Neutrophil (primary cell): ENCODE results near the gene ZFP36L2.

ENCODE experiments used
- H3K27ac ChIP-seq: fragments of 200-600 bp; sonication (generic); 2 replicates; pipeline ENCODE4 v1.5.1; 2016; ENCODE audit warnings: mild to moderate bottlenecking, moderate library complexity
- H3K27me3 ChIP-seq: fragments of 200-600 bp; sonication (generic); 2 replicates; pipeline ENCODE4 v1.6.0; 2016; ENCODE audit warnings: mild to moderate bottlenecking
- H3K36me3 ChIP-seq: fragments of 200-600 bp; sonication (generic); 2 replicates; pipeline ENCODE4 v1.5.1; 2017
- H3K4me1 ChIP-seq, 2 experiments: fragments of 200-600 bp in 1 of 2; sonication (generic) in 1 of 2; 1 replicate in 1 of 2; 2 replicates in 1 of 2; pipeline versions ENCODE4 v1.5.1 to v1.6.1; 2013 to 2016; ENCODE audit warnings: low read depth in 1 of 2, low read length in 1 of 2, mild to moderate bottlenecking in 1 of 2, moderate library complexity in 1 of 2; ENCODE audit not compliant: control insufficient read depth in 1 of 2, insufficient read depth in 1 of 2
- H3K4me3 ChIP-seq, 2 experiments: fragments of 200-600 bp in 1 of 2; sonication (generic) in 1 of 2; 1 replicate in 1 of 2; 2 replicates in 1 of 2; pipeline ENCODE4 v1.5.1; 2013 to 2016; ENCODE audit warnings: low read depth in 1 of 2, low read length in 1 of 2, mild to moderate bottlenecking in 1 of 2, moderate library complexity in 1 of 2
- H3K9me3 ChIP-seq: fragments of 200-600 bp; sonication (generic); 2 replicates; pipeline ENCODE4 v1.5.1; 2016
- CTCF ChIP-seq: fragments of 200-600 bp; sonication (generic); IDR thresholded peaks from 2 replicates; pipeline ENCODE4 v1.5.1; 2016; ENCODE audit warnings: antibody characterized with exemption

ZFP36L2 gene

DNA sequence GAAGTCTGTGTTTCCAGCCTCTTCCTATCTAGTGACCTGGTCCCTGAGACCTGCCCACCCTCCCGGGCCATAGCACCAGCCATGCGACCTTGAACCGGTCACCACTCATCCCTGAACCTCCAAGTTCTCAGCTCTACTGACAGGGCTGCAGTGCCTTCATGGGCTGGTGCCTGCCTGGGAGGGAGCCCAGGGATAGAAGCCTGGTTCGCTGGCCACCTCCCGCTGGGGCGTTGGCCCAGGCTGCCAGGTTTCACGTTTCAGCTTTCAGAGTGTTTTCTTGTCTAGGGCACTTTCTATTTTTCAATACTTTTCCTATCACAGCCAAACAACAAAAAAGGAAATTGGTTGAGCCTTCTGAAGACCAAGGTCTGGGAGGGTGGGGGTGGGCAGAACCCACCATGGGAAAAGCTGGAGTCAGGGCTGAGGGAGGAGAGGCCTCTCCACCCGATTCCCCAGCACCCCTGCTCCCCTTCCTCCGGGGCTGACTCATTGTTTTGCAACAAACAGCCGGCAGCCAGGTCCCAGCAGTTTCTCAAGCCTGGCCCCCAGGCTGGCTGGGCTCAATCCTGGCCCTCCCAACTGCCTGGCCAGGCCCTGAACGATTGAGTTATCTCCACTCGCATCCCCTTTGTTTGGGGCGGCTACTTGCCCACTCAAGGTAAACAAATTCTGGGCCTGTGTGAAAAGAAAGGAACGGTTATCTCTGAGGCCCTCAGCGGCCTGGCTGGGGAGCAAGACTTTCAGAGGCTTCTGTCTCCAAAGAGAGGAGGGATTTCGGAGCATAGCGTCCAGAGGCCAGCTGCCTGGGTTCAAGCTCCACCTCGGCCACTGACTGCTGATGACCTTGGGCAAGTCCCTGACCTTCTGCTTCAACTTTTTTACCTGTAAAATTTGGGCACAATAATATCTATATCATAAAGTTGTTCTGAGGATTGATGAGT is 47.5 kb downstream of the ZFP36L2 start:
- no peak for TF ChIP-seq CTCF
- H3K27me3 ChIP-seq = no peaks in the 10 kb centered on the region
- H3K9me3 ChIP-seq = no peaks in the 10 kb centered on the region
- H3K27ac ChIP-seq = peak overlapping the region; percentile 100
- no peaks in the 10 kb centered on the region for H3K36me3 ChIP-seq
- H3K4me1 ChIP-seq = peaks cover 61 to 70% of the 10 kb centered on the region in 2 experiments
- peak overlapping the region; percentile 54 to 62 for H3K4me3 ChIP-seq

DNA sequence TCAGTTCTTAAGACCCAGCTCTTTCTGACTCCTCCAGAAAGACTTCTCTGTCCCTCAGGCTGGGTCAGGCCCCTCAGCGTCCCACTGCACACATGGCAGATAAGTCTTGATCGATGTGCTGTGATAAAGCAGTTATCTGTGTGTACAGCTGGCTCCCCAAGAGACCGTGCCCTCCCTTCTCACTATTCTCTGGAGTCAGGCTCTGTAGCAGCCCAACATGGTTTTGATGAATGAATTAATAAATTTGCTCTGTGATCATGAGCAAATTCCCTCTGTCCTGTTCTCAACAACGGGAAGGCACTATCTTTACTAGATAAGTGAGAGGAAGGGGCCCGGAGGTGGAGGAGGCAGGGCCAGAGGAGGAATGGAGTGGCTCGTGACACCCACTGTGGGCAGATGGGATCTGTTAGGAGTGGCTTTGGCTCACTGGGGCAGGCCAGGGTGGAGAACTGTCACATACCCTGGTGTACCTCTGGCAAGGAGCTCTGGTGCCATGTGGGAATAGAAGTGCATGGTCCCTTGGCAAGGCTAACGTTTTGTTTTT is 48.3 kb downstream of the ZFP36L2 start:
- Histone ChIP-seq H3K4me3 (peak overlapping the region; percentile 54 to 62), H3K27ac (peak overlapping the region; percentile 100), H3K27me3 (no peaks in the 10 kb centered on the region), H3K9me3 (no peaks in the 10 kb centered on the region), H3K36me3 (no peaks in the 10 kb centered on the region), H3K4me1 (peaks cover 68 to 77% of the 10 kb centered on the region in 2 experiments)
- no peak for TF ChIP-seq CTCF

- Histone ChIP-seq H3K9me3 (no peaks in the 10 kb centered on the region), H3K4me1 (peaks cover 80 to 91% of the 10 kb centered on the region in 2 experiments), H3K27ac (peak overlapping the region; percentile 100)
Measured at GRCh38 chr2:43176449-43176848, 50.0 kb downstream of the ZFP36L2 start.

DNA sequence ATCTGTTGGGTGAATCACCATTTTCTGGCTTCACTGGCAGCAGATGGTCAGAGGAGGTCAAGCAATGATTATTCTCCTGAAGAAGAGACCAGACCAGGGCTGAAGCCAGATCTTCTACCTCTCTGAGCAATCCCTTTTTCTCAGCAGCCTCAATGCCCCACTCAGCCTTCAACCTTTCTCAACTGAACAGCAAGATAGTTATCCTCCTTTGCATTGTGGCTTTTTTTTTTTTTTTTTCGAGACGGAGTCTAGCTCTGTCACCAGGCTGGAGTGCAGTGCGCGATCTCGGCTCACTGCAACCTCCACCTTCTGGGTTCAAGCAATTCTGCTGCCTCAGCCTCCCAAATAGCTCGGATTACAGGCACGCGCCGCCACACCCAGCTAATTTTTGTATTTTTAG is 50.5 kb downstream of the ZFP36L2 start:
- Histone ChIP-seq H3K4me3 (peak overlapping the region in 1 of 2 experiments; percentile 47), H3K4me1 (peaks cover 84 to 96% of the 10 kb centered on the region in 2 experiments), H3K36me3 (no peaks in the 10 kb centered on the region), H3K9me3 (no peaks in the 10 kb centered on the region), H3K27ac (peak overlapping the region; percentile 100), H3K27me3 (no peaks in the 10 kb centered on the region)
- TF ChIP-seq CTCF = no peak

More at GRCh38 chr2:43176449-43176848, 50.0 kb downstream of the ZFP36L2 start:
- Histone ChIP-seq H3K4me3 (no peak overlapping the region), H3K36me3 (no peaks in the 10 kb centered on the region), H3K27me3 (no peaks in the 10 kb centered on the region)
- TF ChIP-seq CTCF = no peak

DNA sequence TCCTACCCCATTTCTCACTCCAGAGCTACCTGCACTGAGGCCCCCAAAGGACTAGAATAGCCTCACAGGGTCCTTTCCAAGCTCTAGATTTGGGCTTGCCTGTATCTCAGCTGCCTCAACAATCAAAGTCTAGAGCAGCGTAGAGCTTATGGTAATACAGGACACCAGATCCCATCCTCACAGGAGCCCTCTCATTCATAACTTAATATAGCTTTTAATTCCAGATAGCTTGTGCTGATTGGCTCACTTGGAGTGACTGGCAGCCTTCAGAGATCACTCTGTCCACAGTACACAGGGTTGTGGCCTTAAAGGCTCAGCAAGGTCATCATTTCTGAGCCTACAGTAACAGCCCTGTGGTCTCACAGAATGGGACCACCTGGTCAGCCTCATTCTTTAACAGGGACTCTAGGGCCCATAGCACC is 51.4 kb downstream of the ZFP36L2 start:
- H3K27ac ChIP-seq = peak overlapping the region; percentile 100

More for the DNA sequence above, 51.4 kb downstream of the ZFP36L2 start:
- H3K4me1 ChIP-seq = peaks cover 89 to 96% of the 10 kb centered on the region in 2 experiments
- no peaks in the 10 kb centered on the region for H3K9me3 ChIP-seq
- no peak for TF ChIP-seq CTCF
- no peaks in the 10 kb centered on the region for H3K36me3 ChIP-seq
- no peaks in the 10 kb centered on the region for H3K27me3 ChIP-seq
- H3K4me3 ChIP-seq = peak overlapping the region; percentile 47 to 49
